Activated naive CD8-positive, alpha-beta T cell treated with anti-CD3 and anti-CD28 coated beads, Interleukin-2, amount 50 U/mL, for 16 hours (primary cell): Measurements from ENCODE around the gene ZNF175.
"Not testable (repeated sequence)": the region's sequence is repeated elsewhere in the genome, so short reads cannot be mapped to it uniquely, and the experiment has no call there.

Experiments
- DNase-seq: peaks from one replicate; pipeline ENCODE4 v3.0.0-alpha.2; 2020; ENCODE audit warnings: low read depth, low spot score

ZNF175 gene

GRCh38 chr19:51628153-51628939 is 57.3 kb downstream of the ZNF175 start:
- no peak for DNase-seq

- not testable (repeated sequence) for DNase-seq
Measured at GRCh38 chr19:51630315-51630714, 59.2 kb downstream of the ZNF175 start, which contains the start of gene SIGLEC5. TSS of gene SIGLEC5 (minus strand) at chr19:51630401. CDS start at chr19:51630335, 66 bp downstream.

- no peak for DNase-seq
Measured at GRCh38 chr19:51632126-51632525, 61.0 kb downstream of the ZNF175 start.

- no peak for DNase-seq
Measured at GRCh38 chr19:51637362-51637978, 66.4 kb downstream of the ZNF175 start.

GRCh38 chr19:51639916-51640315 is 68.8 kb downstream of the ZNF175 start:
- DNase-seq, result no peak

GRCh38 chr19:51640386-51640785 is 69.3 kb downstream of the ZNF175 start:
- DNase-seq, result no peak

- no peak for DNase-seq
Measured at GRCh38 chr19:51641648-51642047, 70.6 kb downstream of the ZNF175 start.
